HG02981 (cell line): ENCODE results near the gene NFKB1.

Source experiments
- ATAC-seq: cut with Tn5 transposase; IDR thresholded peaks from one replicate; pipeline ENCODE4 v1.9.1; 2021; ENCODE audit warnings: mild to moderate bottlenecking, moderate library complexity; ENCODE audit not compliant: unreplicated experiment

NFKB1 gene

DNA sequence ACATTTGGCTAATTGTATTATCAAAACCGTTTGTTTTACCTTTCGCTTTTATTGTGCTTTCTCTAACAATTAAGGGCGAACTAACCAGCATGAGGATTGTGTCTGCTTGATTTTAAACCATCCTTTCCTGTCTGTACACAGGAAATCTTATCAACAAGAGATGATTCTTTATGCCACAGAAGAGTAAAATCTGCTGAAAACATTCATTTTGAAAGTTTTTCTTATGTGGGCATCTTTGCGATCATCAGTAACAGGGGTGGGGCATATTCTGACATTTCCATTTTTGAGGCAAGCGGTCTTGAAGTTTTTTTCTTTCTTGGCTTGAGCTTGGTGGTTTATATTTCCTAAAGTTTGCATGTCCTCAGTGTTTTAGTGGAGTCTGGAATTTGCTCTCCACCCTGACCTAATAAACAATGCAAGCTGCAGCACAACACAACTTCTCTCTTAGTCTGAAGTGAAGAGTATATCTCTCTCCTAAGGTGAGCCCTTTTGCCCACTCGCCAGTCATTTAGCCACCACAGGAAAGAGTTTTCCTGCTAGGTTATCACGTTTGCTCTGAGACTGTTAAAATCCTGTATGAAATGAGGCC lies 26.6 kb downstream of the NFKB1 start:
- ATAC-seq: no peak

DNA sequence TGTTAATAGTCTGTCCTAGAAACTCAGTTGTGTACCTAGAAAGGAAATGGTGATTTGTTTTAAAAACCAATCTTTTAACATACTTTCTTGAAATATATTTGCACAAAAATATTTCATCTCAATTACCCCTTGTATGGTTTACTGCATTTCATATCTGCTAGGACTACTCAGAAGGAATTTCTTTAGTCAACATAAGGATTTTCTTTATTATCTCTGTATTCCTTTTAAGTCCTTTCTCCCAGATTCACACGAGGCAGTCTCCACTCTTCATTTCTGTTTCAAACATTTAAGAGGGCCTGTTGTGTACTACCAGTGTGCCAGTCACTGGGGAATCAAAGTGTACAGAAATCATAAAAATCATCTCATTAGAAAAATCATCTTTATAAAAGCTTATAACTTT lies 28.8 kb downstream of the NFKB1 start:
- ATAC-seq: no peak

DNA sequence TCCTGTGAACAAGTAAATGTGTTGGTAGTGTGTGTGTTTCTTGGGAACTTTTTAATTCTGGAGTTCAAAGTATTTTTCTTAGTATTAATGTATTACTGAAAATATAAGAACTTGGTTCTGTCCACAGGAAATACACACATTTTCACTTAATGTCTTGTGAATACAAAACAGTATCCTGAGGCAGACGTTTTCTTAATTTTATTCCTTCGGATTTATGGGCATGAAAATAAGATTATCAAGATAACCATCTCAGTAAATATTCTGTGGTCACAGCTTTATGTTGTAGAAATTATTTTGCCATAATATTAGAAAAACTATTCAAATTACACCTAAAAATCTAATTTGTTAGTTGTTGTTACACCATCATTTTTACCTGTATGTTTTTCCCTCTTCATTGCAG lies 29.8 kb downstream of the NFKB1 start:
- ATAC-seq: no peak

DNA sequence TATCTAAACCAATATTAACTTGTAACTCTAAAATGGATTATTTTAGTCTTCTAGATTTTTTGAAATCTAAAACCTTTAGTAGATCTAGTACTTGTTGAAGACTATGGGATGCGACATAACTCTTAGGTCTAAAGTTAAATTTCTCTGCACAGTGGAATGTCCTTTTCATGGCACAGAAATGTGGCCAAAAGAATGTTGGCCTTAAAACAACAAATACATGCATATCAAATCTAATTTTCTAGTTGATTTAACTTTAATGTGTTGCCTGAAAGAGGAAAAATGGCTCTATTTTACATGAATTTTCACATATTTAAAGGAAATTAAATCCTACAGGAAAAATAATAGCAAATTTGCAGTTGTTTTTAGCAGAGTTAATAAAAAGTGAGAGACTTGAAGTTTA lies 30.3 kb downstream of the NFKB1 start:
- ATAC-seq: no peak

DNA sequence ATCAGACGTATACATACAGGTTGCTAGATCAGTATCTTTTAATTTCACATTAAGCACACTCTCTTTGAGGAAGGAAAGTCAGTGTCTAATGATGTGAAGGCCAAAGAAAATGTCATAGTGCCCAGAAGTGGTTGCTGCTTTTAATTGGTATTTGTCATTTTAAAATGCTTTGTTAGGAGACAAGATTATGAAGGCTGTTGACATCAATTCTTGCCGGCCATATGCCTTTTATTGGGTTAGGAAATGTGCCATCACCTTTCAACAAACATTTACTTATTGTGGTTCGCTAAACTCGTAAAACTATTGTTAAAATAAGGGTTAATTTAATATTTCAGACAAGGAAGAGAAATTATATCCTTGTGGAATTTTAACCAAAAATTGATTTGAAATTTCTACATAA lies 32.2 kb downstream of the NFKB1 start:
- ATAC-seq: no peak

DNA sequence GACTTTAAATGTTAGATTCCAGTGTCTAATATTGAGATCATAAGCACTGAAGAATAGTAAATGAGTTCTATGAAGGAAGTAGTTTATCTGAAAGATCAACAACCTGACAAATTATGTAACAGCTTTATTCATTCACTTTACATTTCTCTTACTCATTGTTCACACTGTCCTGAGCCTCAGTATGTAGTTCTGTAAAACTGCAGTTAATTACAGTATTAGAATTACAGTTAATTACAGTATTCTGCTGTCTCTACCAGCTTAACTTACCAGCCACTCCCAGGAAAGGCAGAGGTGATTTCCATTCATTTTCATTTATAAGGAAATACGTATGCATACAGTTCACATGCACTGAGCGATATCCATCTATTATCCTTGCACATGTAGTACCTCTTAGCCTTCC lies 32.7 kb downstream of the NFKB1 start:
- ATAC-seq: no peak

DNA sequence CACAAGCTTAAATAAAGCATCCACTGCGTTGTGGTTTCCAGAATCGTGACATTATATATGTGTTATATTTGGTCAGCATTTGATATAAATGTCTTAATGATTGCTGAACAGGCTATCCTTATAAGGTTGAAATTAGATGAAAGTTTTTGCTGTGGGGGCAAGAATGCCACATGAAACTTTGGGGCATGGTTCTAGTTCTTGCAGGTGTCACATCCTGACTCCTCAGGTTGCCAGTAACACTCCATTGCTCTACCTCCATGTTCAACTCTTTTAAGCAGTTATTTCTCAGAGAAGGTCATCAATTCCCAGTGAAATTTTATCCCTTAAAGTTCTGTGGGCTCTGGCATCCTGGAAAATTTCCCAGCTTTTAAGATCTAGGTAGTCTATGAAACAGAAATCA lies 33.7 kb downstream of the NFKB1 start:
- ATAC-seq: no peak

DNA sequence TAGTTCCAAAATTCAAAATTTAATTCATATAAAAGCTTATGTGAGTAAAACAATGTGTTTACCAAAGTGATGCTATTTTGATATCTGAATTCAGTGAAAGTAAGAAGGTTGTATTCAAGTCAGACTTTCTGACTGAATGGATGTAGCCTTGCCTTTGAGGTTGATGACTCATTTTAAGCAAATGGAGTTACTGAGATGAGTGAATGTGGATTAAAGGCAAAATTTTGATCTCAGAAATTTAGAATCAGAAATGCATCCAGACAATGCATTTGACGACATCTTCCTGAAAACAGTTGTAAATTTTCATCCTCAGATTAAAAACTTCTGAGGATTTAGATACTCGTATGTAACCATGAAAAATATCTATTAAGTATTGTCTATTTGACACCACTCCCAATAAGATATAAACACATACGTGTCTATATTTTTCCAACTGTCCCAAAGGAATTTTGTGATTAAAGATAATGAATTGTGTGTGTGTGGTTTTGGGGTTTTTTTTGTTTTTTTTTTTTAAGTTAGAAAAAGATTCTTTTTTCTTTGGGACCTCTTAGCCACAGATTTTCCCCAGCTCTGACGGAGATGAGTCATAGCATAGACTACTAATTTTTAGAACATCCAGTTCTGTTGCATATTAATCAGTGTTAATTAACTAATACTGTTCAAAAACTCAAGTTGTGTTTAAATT lies 34.4 kb downstream of the NFKB1 start:
- peak; percentile 78 for ATAC-seq

DNA sequence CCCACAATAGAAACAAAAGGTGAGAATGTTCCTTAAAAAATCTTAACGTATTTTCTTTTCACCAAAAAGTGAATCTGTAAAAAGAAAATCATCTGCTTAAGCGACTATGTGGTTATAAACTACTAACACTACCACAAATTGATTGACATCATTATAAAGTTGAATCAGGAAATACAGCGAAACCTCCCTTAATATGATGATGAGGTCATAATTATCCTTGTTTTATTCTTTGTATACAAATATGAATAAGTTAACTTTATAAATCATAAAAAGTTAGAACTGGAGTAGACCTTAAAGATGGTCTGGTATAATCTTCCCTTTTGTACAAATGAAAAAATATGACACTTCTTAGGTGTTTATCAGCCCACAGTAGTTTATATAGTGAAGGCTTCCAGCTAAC lies 35.6 kb downstream of the NFKB1 start:
- ATAC-seq: no peak

DNA sequence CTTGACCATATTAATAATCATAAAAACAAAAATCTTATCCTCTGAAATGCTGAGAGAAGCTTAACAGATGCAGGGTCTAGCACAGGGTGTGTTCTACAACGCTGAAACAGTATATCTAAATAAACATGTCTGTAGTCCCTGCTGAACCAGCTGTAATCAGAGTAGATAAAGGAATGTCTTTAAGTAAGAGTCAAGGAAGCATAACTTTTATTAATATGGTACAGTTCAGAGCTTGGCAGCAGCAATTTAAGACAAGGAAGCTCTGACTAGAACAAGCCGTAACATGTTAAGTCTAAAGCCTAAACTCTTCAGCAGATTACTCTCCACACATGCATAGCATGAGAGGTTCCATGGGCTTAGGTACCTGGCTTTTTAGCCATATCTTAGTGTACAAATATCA lies 36.1 kb downstream of the NFKB1 start:
- no peak for ATAC-seq

DNA sequence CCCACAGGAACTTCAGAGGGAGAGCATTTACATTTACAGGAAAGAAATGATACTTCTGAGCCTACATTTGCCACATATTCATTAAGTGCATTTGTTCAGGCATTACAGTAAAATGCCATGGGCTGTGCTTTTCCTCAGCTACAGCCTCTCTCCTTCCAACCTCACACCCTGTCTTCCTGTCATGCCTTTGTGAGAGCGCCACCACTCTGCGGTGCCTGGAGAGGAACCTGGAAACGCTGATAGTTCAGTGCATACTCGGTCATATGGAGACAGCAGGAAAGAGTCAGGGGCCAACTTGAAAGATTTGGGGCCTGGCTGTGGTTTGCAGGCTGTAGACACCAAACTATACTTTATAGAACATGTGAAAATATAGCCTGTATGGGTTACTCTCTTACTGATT lies 40.5 kb downstream of the NFKB1 start:
- ATAC-seq: no peak

DNA sequence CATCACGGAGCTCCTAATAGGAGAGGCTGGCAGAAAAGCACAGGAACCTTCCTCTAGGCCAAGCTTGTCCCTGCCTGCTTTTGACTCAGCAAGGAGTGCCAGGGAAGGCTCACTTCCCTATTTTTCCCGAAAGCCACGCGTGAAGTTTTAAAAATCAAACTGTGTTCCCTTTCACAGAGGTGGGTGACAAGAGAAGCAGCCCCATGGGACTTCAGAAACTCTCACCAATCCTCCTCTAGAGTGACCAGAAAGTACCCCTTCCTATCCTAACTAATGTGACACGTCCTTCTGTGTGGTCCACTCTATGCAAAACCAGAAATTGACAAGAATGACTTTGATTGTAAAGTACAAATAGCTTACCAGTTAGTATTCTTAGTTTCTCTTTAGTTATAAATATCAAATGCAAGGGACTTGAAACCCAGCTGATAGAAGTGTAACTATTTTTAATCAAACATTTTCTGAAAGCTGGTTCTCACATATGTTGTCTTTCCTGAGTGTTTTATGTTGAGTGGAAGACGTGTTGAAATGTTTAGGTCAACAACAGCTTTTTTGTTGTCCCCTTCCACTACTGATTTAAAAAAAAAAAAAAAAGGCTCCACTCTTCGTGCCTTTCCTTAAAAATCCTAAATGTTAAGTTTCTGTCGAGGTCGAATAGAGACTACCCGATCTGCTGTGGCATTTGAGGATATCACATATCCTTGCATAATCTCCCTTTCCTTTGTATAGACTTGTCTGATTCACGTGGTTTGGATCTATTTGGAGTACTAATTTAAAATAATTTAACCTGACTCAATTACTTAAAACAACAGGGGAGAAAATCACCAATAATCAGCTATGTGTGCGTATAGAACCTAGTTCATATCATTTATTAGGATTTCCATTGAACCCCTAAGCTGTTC lies 42.1 kb downstream of the NFKB1 start:
- peak; percentile 88 for ATAC-seq

DNA sequence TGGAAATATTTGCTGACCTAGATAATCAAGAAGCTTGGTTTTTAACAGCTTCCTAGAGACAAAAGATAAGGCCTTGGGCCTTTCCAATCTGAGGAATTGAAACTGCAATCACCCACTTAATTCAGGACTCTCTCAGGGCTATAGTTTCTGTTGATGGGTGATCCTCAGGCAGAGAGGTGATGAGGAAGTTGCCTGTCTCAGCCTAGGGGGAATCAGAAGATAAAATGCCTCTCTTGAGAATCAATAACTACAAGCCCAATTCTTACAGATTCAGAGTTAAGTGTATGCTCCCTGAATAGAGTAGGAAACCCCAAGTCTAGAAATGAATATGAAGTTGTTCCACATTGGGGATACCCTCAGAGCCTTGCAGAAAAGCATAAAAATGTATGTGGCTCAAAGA lies 45.5 kb downstream of the NFKB1 start:
- peak; percentile 34 for ATAC-seq

DNA sequence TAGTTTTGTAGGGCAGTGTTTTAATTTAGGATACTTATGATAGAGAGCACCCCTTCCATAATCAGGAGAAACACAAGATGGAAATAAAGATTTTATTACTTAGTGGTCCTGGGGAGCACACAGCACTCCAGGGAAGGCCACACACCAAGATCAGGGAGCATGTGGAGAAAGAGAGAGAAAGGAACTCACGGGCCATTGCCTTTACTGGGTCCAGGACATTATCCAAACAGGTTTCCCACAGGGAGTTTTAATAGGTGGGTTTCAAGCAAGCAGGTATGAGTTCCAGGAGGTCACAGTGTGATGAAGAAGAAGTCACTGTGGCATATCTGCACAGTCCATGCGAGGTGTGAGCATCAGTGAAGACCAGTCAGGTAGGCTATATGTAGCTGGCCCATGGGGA lies 46.8 kb downstream of the NFKB1 start:
- no peak for ATAC-seq

DNA sequence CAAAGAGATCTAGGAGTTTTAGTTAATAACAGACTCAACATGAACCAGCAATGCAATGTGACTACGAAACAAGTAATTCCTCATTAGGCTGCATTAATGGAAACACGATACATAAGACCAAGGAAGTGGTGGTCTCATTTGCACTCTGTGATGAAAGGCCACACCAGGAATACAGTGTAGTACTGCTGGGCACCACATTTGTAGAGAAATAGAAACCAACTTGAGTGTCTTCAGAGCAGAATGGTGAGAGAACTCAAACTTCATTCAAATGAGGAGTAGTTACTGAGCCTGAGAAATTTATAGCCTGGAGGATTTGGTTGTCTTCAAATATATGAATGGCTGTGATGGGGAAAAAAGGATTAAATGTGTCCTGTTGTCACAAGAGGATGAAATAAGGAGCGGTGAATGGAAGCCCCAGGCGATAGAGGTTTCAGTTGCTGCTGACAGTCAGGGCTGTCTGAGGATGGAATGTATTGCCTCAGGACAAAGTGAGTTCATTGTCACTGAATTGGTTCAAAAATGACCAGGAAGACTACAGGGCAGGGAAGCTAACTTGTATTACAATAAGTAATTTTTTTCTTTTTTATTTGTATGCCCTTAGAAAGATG lies 50.9 kb downstream of the NFKB1 start:
- peak; percentile 36 for ATAC-seq

DNA sequence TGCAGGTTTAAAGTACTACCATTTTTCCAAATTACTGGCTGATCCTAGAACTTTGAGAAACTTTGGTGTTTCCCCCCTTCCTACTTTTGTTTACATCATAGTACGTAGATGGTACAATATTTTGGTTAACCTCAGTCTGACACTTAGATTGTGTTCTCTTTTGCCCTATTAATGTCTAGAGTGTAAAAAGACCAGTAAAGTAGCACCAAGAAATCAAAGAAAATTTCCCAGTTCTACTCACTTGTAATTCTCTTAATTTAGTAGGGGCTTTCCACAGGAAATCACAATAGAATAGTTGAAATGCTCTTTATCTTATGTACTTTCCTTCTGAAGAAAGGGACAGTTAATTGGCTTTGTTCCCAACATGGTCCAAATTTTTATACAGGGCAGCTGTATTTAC lies 51.6 kb downstream of the NFKB1 start:
- ATAC-seq: no peak

DNA sequence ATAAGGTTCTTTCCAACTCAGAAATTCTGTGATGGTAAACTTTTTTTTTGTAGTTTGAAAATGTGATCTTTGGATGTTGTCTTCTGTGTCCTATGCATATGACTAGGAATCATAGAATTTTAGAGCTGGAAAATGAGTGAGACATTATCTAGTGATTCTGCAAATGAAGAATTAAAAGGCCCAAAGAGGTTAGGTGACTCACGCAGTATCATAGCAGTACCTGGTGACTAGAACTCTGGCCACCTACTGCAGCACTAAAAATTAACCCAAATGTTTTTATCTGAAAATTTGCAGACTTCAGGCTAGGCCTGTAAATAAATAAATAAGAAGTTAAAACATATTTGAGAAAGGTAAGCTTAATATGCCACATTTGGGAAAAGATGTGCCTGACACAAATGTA lies 52.8 kb downstream of the NFKB1 start:
- ATAC-seq: no peak

DNA sequence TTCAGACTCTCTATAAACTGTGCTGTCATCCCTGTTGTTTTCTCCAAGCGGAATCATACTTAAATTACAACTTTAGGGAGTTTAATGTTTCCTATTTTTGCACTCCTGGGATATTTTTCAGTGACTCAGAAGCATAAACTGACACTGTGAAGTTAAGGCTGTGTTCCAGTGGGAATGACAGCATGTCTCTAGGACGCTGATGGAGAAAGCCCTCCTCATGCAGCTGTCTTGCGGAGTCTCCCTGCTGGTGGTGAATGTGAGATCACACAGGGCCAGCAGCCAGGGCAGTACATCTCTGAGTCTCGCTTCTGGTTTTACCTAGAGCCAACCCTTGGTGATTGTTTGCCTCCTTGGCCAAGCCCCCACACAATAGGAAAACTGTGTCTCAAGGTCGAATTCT lies 53.3 kb downstream of the NFKB1 start:
- no peak for ATAC-seq

DNA sequence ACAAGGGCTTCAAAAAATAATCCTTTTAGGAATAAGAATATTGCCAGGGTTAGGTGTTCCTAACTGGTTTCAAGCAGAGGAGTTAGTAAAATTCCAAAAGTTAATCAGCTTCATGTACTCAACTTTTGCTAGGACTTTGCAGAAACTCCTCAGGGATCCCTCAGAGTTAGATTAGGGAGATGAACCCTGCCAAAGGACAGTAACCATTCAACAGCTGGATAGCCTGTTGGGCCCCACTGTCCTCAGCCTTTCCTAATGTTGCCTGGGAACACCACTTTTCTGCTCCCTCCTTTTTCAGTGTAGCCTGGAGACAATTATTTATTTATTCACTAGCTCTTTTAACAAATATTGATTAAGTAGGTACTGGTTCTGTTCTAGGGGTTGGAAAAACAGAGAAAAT lies 53.8 kb downstream of the NFKB1 start:
- ATAC-seq: no peak

DNA sequence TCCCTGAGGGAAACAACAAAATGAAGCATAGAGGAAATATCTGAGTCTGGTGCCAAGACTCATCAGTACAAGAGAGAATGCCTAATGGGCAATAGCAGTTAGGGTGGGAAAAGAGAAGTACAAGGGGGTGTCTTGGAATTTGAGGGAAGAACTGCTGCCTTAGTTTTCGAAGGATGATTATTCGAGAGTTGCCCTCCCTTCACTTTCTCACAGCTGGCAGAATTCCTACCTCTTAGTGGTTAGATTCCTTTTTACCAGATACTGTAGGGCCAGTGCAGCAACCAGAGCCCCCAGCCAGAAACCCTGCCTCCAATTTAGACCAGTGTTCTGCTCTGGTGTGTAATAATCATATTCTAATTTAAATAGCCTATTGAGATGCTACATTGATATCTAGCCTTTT lies 56.5 kb downstream of the NFKB1 start:
- ATAC-seq: no peak

DNA sequence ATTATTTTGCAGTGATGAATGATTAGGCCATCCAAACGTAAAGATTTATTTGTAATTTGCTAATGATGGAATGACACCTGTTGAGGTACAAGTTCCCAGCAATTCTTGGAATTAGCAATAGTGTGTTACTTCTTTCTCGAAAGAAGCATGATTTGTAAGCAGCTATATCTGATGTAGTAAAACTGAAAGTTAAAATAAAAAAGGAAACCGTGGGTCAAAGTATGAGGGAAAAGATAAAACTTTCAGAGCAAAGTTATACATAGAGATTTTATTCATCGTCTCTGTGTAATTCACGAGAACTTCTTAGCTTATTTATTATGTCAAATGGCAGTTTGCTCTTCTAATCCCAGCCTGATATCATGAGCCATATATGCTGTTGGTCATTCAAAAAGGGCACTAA lies 59.0 kb downstream of the NFKB1 start:
- no peak for ATAC-seq
